AG04450 (cell line): ENCODE data around the gene MICU2. TPM values are rescaled to one million over a fixed set of nuclear protein-coding genes. Genes with fewer than 3 reads are reported as not detected.

Source experiments
- CTCF ChIA-PET: fragments of 300-600, 350-600 bp; formaldehyde crosslinking; extraction: SDS; loops from one replicate; lab custom pipeline; 2022; ENCODE audit warnings: antibody characterized with exemption, inconsistent platforms; lab: Charles Lee
- POLR2A ChIA-PET: fragments of 350-600 bp; formaldehyde crosslinking; extraction: SDS; loops from one replicate; lab custom pipeline; 2021; ENCODE audit warnings: antibody characterized with exemption, inconsistent platforms; lab: Yijun Ruan, JAX
- DNase-seq: peaks from one replicate; pipeline ENCODE4 v3.0.0-alpha.2; 2011; ENCODE audit warnings: low read depth, low spot score
- H3K27ac ChIP-seq: one replicate; pipeline ENCODE4 v1.5.1; 2012; ENCODE audit warnings: low read depth, low read length, control low read depth
- H3K27me3 ChIP-seq: one replicate; pipeline ENCODE4 v1.6.0; 2012; ENCODE audit warnings: low read length; ENCODE audit not compliant: control insufficient read depth, insufficient read depth
- H3K4me3 ChIP-seq: 2 replicates; pipeline ENCODE4 v1.5.1; 2011; ENCODE audit warnings: mild to moderate bottlenecking, low read depth, low read length, control low read depth
- H3K9me3 ChIP-seq: 2 replicates; pipeline ENCODE4 v1.5.1; 2012; ENCODE audit warnings: low read length; ENCODE audit not compliant: control insufficient read depth, insufficient read depth
- polyA plus RNA-seq: library from polyadenylated mRNA; depleted of rRNA; stranded (reverse); fragments of >200 nt; gene quantifications from 2 replicates; pipeline ENCODE4 v1.2.3, GENCODE V29; 2011
- TF ChIP-seq, protein P1 (sequence below): IDR thresholded peaks from 2 replicates; pipeline ENCODE4 v1.5.1; 2011; ENCODE audit warnings: low read depth, low read length, control low read depth, inconsistent platforms

Gene MICU2
- polyA plus RNA-seq, 1 experiment = 42.1 TPM

DNA sequence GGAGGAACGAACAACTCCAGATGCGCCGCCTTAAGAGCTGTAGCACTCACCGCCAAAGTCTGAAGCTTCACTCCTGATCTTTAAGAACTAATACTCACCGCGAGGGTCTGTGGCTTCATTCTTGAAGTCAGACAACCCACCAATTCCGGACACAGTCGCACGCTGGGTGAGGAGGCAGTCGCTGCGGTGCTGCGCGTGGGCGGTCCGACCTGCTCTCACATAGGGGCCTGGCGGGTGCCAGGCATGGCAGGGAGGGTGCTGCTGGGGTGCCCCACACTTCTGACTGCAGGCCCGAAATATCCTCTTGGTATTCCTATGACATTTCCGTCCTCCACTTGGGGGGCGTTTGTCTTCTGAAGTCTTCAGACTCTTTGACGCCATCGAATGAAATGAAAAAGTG is 7.4 kb upstream of the MICU2 start:
- DNase-seq = no peak
- Histone ChIP-seq H3K27ac (no peak overlapping the region), H3K9me3 (peaks cover 3% of the 10 kb centered on the region; the same call in 1 of the 2 replicates), H3K4me3 (no peak overlapping the region), H3K27me3 (no peaks in the 10 kb centered on the region)
- ChIA-PET CTCF (no interaction called here), POLR2A (no interaction called here)
- TF ChIP-seq, protein P1, sequence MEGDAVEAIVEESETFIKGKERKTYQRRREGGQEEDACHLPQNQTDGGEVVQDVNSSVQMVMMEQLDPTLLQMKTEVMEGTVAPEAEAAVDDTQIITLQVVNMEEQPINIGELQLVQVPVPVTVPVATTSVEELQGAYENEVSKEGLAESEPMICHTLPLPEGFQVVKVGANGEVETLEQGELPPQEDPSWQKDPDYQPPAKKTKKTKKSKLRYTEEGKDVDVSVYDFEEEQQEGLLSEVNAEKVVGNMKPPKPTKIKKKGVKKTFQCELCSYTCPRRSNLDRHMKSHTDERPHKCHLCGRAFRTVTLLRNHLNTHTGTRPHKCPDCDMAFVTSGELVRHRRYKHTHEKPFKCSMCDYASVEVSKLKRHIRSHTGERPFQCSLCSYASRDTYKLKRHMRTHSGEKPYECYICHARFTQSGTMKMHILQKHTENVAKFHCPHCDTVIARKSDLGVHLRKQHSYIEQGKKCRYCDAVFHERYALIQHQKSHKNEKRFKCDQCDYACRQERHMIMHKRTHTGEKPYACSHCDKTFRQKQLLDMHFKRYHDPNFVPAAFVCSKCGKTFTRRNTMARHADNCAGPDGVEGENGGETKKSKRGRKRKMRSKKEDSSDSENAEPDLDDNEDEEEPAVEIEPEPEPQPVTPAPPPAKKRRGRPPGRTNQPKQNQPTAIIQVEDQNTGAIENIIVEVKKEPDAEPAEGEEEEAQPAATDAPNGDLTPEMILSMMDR = no peak

DNA sequence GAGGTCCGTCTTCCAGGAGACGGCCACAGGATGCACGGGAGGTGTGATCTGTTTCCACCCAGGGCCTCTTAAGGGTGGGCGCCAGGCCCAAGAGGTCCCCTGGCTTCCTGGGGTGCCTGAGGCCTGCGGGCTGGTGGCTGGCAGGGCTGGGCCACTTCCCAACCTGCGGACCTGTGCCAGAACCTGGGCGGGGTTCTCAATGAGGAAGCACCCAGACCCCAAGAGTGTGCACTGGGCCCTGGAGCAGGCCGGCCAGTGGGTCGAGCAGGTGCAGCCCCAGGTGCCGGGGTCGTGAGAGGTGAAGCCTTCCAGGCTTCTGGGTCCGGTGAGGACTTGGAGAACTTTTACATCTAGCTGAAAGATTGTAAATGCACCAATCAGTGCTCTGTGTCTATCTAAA is 6.7 kb upstream of the MICU2 start:
- Histone ChIP-seq H3K9me3 (peaks cover 3% of the 10 kb centered on the region; the same call in 1 of the 2 replicates), H3K4me3 (no peak overlapping the region), H3K27ac (no peak overlapping the region), H3K27me3 (no peaks in the 10 kb centered on the region)
- POLR2A ChIA-PET = no interaction called here
- DNase-seq = no peak
- CTCF ChIA-PET = no interaction called here
- TF ChIP-seq, protein P1 = no peak

DNA sequence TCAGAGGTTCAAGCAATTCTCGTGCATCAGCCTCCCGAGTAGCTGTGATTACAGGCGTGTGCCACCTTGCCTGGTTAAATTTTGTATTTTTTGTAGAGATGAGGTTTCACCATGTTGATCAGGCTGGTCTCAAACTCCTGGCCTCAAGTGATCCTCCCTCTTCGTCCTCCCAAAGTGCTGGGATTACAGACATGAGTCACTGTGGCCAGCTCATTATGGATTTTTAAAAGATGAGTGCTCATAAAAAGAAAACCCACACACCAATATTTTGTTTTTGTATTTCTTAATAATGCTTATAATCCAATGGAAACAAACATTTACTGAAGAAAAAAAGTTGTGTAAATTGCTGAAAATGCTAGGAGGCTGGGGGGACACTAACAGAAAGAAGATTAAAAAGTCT is 5.0 kb upstream of the MICU2 start:
- Histone ChIP-seq H3K27me3 (no peaks in the 10 kb centered on the region), H3K27ac (no peak overlapping the region), H3K9me3 (peaks cover 3% of the 10 kb centered on the region; the same call in 1 of the 2 replicates), H3K4me3 (no peak overlapping the region)
- ChIA-PET CTCF (no interaction called here), POLR2A (no interaction called here)
- DNase-seq = no peak
- TF ChIP-seq, protein P1 = no peak

DNA sequence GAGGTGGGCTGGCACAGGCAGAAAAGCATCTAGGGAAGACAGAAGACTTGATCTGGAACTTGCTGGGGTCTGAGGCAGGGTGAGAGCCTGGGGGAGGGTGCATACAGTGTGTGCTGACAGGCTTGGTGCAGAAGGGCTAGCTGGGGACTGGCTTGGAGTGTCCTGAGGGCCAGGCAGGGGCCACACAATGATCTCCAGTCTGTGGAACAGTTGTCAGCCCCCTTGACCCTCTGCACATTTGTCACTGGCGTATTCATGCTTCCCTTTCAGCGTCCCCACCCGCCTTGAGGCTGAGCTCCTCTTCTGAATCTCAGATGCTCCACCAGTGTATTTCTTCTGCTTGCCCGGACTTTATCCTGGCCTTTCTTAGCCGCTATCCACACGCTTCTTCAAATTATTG is 2.8 kb upstream of the MICU2 start:
- CTCF ChIA-PET = interaction anchor here (1.6 kb wide), 1 partner anchor 31 kb away, joined by 7 read pairs; no protein-coding TSS in a partner anchor
- peaks cover 5% of the 10 kb centered on the region; the same call in 1 of the 2 replicates for H3K9me3 ChIP-seq
- H3K4me3 ChIP-seq = no peak overlapping the region
- no peaks in the 10 kb centered on the region for H3K27me3 ChIP-seq
- POLR2A ChIA-PET = no interaction called here
- DNase-seq = no peak
- H3K27ac ChIP-seq = no peak overlapping the region
- TF ChIP-seq, protein P1 = no peak

DNA sequence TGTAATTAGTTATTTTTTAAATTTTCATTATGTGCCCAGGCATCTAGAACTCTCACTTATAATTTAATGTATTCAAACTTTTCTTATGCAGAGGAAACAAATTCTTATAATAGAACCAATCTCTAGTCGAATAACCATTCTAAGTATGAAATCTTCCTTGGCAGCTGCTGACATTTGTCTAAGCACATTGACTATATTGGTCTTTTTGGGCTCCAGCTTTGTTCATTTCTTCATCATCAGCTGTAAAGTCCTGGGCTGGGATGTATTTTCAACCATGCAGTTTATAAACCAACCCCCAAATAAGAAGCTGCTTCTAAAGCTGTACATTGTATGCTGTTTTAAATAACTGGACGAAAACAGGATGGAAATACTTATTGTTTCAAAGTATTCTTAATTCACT is 2.3 kb upstream of the MICU2 start:
- Histone ChIP-seq H3K27ac (no peak overlapping the region), H3K27me3 (no peaks in the 10 kb centered on the region), H3K9me3 (peaks cover 2% of the 10 kb centered on the region; the same call in 1 of the 2 replicates), H3K4me3 (no peak overlapping the region)
- POLR2A ChIA-PET = no interaction called here
- TF ChIP-seq, protein P1 = no peak
- DNase-seq = no peak
- CTCF ChIA-PET = interaction anchor here (1.6 kb wide), 1 partner anchor 32 kb away, joined by 7 read pairs; no protein-coding TSS in a partner anchor
